Stimulated activated CD8-positive, alpha-beta memory T cell treated with anti-CD3 and anti-CD28 coated beads, Interleukin-4, amount 100 ng/mL, for 1 hour (primary cell): Measurements from ENCODE around the gene REPS2.

ENCODE experiments used
- DNase-seq, 2 donors: peaks; one replicate each; pipeline ENCODE4 v3.0.0-alpha.2; 2020; ENCODE audit warnings: low read depth in 2 of 2, low spot score in 1 of 2

REPS2 gene

GRCh38 chrX:16999275-16999674, 52.8 kb downstream of the REPS2 start:
- DNase-seq, result no peak

GRCh38 chrX:17000751-17001150, 54.3 kb downstream of the REPS2 start:
- no peak for DNase-seq

- no peak for DNase-seq
These were observed 59.4 kb downstream of the REPS2 start for GRCh38 chrX:17005712-17006368.

GRCh38 chrX:17007134-17007768, 60.8 kb downstream of the REPS2 start:
- no peak for DNase-seq

GRCh38 chrX:17009856-17010625, 63.6 kb downstream of the REPS2 start:
- DNase-seq, result no peak

- no peak for DNase-seq
These were observed 66.0 kb downstream of the REPS2 start for GRCh38 chrX:17012465-17012864.

GRCh38 chrX:17014216-17014615, 67.8 kb downstream of the REPS2 start:
- no peak for DNase-seq

GRCh38 chrX:17017134-17017533, 70.7 kb downstream of the REPS2 start:
- no peak for DNase-seq

- DNase-seq, result no peak
These were observed 73.9 kb downstream of the REPS2 start for GRCh38 chrX:17020356-17020755.

GRCh38 chrX:17020851-17021821, 74.7 kb downstream of the REPS2 start:
- no peak for DNase-seq

- DNase-seq, result no peak
These were observed 75.6 kb downstream of the REPS2 start for GRCh38 chrX:17021851-17022604.

- DNase-seq, result no peak
These were observed 77.2 kb downstream of the REPS2 start for GRCh38 chrX:17023661-17024060.

- DNase-seq, result no peak
These were observed 78.4 kb downstream of the REPS2 start for GRCh38 chrX:17024886-17025285.

- no peak for DNase-seq
These were observed 79.3 kb downstream of the REPS2 start for GRCh38 chrX:17025621-17026302.

GRCh38 chrX:17027931-17028330, 81.5 kb downstream of the REPS2 start:
- DNase-seq, result no peak

- no peak for DNase-seq
These were observed 81.9 kb downstream of the REPS2 start for GRCh38 chrX:17028356-17028755.

- no peak for DNase-seq
These were observed 83.6 kb downstream of the REPS2 start for GRCh38 chrX:17030092-17030491.

- DNase-seq, result no peak
These were observed 84.3 kb downstream of the REPS2 start for GRCh38 chrX:17030580-17031270.

- no peak for DNase-seq
These were observed 85.4 kb downstream of the REPS2 start for GRCh38 chrX:17031827-17032226.
